HepG2 (cell line): ENCODE results near the gene SMAD2.

ENCODE experiments used
- CEBPB ChIP-seq: IDR thresholded peaks from 2 replicates; pipeline ENCODE4 v1.6.1; 2011; ENCODE audit warnings: low read depth, low read length, improper control_type of control experiment, borderline replicate concordance
- JUND ChIP-seq: sonication (generic); formaldehyde crosslinking; IDR thresholded peaks from 2 replicates; pipeline ENCODE4 v1.8.0; 2022; ENCODE audit warnings: mild to moderate bottlenecking, missing genetic modification reagents
- RFX3 ChIP-seq: IDR thresholded peaks from 2 replicates; pipeline ENCODE4 v1.6.1; 2016; ENCODE audit warnings: missing biosample characterization, missing genetic modification reagents
- SAFB2 ChIP-seq: sonication (generic); formaldehyde crosslinking; IDR thresholded peaks from 2 replicates; pipeline ENCODE4 v1.5.1; 2020; ENCODE audit warnings: missing genetic modification reagents, low read depth, mild to moderate bottlenecking, borderline replicate concordance
- SMC3 ChIP-seq: IDR thresholded peaks from 2 replicates; pipeline ENCODE4 v1.6.1; 2011; ENCODE audit warnings: low read length, improper control_type of control experiment
- SP2 ChIP-seq: sonication (generic); formaldehyde crosslinking; IDR thresholded peaks from 2 replicates; pipeline ENCODE4 v1.5.1; 2020; ENCODE audit warnings: mild to moderate bottlenecking, missing genetic modification reagents
- TBP ChIP-seq: sonication (generic); formaldehyde crosslinking; IDR thresholded peaks from 2 replicates; pipeline ENCODE4 v1.5.0; 2020; ENCODE audit warnings: missing genetic modification reagents
- TBX2 ChIP-seq: sonication (generic); formaldehyde crosslinking; IDR thresholded peaks from 2 replicates; pipeline ENCODE4 v1.5.0; 2020; ENCODE audit warnings: missing genetic modification reagents, mild to moderate bottlenecking, borderline replicate concordance
- ZNF746 ChIP-seq: sonication (generic); formaldehyde crosslinking; IDR thresholded peaks from 2 replicates; pipeline ENCODE4 v1.8.0; 2022; ENCODE audit warnings: mild to moderate bottlenecking, missing genetic modification reagents
- TF ChIP-seq, protein P1 (sequence below): sonication (generic); formaldehyde crosslinking; IDR thresholded peaks from 2 replicates; pipeline ENCODE4 v1.4.0; 2020; ENCODE audit warnings: missing genetic modification reagents

DNA sequence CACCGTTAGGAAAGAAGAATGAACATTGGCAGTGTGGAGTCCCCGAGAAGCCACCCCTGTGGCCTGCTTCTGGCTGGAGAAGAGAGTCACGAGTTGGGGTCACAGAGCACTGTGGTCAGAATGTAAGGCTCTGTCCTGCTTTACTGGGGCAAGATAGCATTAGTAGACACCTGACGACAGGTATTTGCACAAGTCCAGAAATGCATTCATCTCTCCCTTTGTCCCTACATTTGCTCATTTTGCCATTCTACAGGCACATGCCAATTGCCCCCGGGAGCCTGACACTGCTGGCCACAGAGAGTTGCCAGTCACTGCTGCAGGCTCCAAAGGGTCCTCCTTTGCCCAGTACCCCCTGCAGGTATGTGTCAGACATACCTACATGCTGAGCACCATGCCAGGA lies 133.3 kb downstream of the SMAD2 start:
- TF ChIP-seq SP2 (CRISPR knock-in tag), result no peak
- TF ChIP-seq TBP, result no peak
- TF ChIP-seq SAFB2 (CRISPR knock-in tag), result no peak
- TF ChIP-seq ZNF746 (CRISPR knock-in tag), result no peak
- TF ChIP-seq TBX2 (CRISPR knock-in tag), result no peak
- TF ChIP-seq JUND, result no peak
- no peak for TF ChIP-seq RFX3 (CRISPR knock-in tag)
- TF ChIP-seq SMC3, result no peak
- TF ChIP-seq, protein P1, sequence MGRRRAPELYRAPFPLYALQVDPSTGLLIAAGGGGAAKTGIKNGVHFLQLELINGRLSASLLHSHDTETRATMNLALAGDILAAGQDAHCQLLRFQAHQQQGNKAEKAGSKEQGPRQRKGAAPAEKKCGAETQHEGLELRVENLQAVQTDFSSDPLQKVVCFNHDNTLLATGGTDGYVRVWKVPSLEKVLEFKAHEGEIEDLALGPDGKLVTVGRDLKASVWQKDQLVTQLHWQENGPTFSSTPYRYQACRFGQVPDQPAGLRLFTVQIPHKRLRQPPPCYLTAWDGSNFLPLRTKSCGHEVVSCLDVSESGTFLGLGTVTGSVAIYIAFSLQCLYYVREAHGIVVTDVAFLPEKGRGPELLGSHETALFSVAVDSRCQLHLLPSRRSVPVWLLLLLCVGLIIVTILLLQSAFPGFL (CRISPR knock-in tag), result no peak
- no peak for TF ChIP-seq CEBPB
